Stimulated activated CD8-positive, alpha-beta memory T cell treated with anti-CD3 and anti-CD28 coated beads, Interleukin-2, amount 100 ng/mL, for 1 hour (primary cell): ENCODE data around the gene SLC35D3.
A peak's percentile ranks its signal among the peaks of the same experiment; 100 is the strongest.
"Not testable (repeated sequence)": the region's sequence is repeated elsewhere in the genome, so short reads cannot be mapped to it uniquely, and the experiment has no call there.

Source experiments
- DNase-seq, 2 donors: peaks; one replicate each; pipeline ENCODE4 v3.0.0-alpha.2; 2020; ENCODE audit warnings: low read depth in 2 of 2

SLC35D3 gene

DNA sequence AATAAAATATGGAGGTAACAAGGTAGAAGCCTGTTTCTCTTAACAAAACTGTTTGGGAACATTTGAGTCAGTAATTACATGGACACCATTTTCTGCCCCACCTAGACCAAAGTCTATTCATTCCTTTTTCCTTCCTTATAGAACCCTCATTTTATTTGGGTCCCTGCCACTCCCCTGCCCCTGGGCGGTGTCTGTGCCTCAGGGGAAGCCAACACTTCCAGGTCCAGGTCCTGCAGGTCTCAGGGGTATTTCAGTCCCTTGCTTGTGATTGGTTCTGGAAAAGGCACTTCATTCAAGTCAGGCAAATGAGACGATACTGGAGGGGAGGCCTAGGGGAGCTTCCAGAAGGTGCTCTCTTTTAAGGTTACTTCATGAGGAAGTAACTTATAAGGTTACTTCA lies 42.3 kb downstream of the SLC35D3 start:
- DNase-seq = no peak

DNA sequence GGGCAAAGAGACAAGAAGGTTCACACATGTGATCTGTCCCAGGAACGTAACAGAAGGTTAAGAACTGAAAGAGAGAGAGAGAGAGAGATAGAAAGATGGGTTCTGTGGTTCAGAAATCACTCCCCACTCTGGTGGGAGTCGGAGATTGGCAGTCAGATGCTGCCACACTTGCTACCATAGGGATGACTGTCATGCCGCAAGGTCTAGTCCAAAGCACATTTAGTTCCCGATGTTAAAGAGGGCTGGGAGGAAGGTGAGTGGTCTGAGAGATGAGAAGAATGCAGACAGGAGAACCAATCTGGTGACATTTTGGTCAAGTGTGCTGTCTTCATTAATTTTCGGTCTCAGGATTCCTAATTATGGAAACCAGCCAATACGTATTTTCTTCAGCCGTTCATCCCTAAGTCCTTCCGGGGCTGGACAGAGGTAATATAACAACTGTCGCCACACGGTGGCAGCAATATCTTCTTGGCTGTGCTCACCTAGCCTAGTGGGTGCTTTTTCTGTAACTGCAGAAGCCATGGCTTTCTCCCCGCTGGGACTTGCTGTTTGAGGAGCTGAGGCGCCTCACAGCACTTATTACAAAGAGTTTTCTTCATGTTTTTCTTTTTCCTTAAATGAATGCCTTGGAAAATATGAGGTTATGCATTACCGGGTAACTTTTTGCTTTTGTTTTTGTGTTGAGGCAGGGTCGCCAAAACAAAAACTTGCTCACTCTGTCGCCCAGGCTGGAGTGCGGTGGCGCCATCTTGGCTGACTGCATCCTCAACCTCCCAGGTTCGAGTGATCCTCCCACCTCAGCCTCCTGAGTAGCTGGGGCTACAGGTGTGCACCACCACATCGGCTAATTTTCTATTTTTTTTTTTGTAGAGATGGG lies 46.0 kb downstream of the SLC35D3 start:
- peak; percentile 24 to 33 for DNase-seq

DNA sequence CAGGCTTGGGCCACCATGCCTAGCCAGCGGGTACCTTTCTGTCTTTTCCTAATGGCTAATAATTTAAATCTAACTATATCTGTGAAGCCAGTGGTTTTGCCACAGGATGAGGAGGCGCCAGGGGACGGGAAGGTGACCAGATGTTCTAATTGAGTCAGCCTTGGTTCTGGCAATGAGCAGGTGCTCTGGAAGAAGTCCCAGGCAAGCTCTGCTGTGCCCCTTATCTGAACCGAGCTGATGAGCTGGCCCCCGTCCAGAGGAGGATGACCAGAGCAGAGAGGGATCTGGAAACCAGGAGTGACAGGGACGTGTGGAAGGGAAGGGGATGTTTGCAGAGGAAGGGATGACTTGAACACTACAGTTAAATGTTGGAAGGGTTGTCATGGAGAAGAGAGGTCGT lies 46.7 kb downstream of the SLC35D3 start:
- no peak for DNase-seq

DNA sequence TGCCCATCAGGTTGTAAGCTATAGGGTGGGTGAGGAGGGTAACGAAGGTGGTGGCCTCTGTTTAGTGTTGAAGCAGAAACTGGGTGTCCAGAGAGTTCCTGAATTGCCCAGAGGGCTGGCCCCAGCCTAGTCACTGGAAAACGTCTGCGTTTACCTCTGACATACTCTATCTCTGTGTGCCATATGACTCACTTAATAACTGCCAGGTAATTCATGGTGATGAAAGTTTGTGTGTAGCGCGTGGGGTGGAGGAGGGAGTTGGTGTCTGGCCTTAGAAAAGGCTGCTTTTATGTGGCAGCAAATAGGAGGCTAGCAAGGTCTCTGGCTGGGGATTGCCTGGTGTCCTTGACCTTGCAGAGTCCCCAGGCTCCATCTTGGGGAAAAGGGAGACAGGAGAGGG lies 47.3 kb downstream of the SLC35D3 start:
- DNase-seq = no peak

- DNase-seq = no peak
Observed at GRCh38 chr6:136969930-136970329, 47.8 kb downstream of the SLC35D3 start.

DNA sequence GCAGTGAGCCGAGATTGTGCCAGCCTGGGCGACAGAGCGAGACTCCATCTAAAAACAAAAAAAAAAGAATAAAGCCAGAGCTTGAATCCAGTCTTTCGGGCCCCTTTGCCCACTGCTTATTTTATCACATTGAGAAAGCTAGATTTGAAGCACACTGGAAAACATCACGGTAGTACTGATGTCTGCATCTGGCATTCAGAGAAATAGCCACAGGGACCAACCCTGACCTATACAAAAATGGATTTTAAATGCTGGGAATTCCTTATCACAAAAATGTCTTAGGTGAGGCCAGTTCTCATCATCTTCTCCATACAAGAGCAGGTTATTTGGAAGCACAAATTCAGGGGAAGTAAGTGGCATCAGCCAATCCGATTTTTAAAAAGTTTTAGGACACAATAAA lies 49.5 kb downstream of the SLC35D3 start:
- DNase-seq = no peak

GRCh38 chr6:136973781-136974180 lies 51.7 kb downstream of the SLC35D3 start:
- not testable (repeated sequence) for DNase-seq
